Measurements from ENCODE around the gene OSTC. TPM values are rescaled to one million over a fixed set of nuclear protein-coding genes. Genes with fewer than 3 reads are reported as not detected.

OSTC gene
- 57.2 TPM for total RNA-seq

DNA sequence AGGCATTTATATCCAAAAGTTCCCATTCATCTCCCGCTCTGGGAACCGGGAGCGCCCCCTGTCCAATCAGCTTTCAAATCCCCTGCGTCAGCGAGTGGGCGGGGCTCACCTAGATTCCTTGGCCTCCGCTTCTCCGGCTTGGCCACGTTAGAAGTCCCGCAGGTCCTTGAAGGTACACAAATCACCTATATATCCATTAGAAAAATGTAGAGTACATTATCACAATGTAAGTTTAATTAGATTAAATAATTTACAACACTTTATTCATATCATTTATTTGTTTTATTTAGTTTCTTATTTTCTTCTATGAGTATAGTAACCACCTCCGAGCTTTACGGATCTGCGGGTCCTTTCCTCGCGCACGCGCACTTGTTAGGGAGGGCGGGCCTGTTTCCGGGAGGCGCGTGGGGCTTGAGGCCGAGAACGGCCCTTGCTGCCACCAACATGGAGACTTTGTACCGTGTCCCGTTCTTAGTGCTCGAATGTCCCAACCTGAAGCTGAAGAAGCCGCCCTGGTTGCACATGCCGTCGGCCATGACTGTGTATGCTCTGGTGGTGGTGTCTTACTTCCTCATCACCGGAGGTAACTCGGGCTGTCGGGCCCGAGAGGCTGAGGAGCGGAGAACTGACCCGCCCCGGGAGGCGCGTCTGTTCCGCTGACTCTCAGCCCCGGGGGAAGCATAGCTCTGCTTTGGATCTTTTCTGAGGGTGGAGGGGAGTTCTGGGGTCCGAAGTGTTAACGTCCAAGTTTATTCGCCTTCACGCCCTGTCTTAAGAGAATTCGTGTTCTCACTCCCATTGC is at the start of gene OSTC:
Gene OSTC, plus strand, starts transcription at position 388 of the 802 bp plus-strand sequence. Its CDS starts 57 bp downstream, at position 445.
- DNase-seq = peak; percentile 84

DNA sequence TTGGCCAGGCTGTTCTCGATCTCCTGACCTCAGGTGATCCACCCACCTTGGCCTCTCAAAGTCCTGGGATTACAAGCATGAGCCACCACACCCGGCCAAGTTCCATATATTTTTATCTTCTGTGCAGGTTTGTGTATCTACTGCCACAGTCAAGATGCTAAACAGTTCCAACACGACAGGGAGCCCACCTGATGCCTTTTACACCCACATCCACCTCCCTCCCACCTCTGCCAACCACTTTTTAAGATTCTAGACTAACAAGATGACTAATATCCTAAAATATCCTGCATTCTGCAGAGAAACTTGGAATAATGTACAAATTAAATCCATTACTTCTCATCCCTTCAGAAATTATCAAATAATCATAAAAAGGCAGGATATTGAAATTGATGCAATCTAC is 49.3 kb upstream of the OSTC start:
- DNase-seq = no peak

DNA sequence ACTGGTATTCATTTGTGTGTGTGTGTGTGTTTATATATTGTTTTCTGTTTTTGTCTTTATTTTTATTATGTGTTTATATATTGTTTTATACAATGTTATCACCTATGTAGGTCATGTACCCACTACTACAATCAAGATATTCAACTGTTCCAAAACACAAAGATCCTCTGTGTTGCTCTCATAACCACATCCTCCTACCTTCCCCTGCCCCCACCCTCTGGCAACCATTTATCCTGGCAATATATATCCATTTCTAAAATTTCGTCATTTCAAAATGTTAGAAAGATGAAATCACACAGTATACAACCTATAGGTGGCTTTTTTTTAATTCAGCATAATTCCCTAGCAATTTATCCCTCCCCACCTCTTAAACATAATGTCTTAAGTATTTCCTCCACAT is 48.9 kb upstream of the OSTC start:
- no peak for DNase-seq

DNA sequence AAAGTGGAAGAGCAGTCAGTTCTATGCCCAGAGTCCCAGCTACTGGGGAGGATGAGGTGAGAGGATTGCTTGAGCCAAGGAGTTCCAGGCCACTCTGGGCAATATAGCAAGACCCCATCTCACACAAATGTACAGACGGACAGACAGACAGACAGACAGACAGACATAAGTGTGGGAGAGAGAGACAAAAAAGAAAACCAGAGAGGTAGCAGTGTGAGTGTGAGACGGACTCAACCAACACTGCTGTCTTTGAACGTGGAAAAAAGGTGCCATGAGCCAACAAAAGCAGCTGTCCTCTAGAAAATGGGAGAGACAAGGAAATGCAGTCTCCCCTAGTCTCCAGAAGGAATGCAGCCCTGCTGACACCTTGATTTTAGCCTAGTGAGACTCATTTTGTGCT is 48.2 kb upstream of the OSTC start:
- no peak for DNase-seq

DNA sequence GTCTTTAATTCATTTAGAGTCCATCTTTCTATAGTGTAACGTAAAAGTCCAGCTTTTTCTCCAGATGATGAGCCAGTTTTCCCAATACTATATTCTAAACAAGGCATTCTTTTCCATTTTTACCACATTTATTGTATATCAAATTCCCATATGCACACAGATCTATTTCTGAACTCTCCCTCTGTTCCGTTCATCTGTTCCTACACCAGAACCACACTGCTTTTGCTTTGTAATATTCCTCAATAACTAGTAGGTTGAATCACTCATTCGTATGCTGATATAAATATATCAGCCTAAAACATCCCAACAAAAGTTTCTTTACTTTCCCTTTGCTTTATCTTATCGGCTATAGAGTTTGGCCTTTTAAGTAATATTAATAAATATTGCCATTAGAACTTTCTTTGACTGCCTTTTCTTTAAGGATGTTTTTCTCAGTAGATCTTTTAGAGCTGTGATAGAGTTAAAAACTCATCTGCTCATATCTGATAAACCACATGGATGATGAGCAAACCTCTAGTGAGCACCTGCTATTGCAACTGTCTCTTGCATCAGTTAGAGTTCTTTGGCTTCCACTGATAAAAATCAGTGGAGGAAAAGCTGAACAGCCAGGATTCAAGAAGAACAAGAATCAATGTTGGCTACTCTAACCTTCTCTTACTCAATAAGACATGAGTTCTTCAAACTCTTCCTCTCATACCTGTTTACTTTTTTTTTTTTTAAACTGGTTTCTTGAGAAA is 43.2 kb upstream of the OSTC start:
- no peak for DNase-seq

DNA sequence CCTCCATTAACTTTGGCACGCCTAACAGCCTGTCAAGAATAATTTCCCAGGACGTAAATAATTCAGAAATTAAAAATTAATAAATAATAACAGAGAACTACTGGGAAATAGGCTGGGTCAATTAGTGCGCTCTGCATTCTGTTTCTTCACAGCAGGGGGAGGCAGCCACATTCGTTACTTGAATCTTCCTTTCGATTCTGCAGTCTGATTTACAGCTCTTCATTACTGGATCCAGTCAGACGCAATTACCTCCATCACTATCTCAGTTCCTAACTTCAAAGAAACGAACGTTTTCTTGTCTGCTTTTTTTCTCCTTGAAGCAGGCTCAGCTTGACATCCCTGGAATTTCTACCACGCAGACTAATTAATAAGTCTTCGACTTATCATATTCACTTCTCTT is 39.0 kb upstream of the OSTC start:
- DNase-seq = no peak

DNA sequence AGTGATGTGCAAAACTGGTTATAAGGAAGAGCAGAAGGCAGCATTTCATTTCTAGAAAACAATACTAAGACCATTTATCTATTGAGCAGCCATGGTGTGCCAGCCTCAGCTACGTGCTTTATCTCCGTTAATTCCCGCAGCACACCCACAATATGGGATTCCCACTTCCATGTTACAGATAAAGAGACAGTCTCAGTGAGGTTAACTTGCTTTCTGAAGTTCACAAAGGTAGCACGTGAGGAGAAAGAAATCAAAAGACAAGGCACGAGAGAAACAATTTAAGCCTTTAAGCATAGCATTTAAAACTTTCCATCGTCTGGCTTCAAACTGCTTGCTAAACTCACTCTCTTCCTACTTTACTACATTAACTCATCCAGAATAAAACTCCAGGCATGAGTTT is 38.0 kb upstream of the OSTC start:
- no peak for DNase-seq

DNA sequence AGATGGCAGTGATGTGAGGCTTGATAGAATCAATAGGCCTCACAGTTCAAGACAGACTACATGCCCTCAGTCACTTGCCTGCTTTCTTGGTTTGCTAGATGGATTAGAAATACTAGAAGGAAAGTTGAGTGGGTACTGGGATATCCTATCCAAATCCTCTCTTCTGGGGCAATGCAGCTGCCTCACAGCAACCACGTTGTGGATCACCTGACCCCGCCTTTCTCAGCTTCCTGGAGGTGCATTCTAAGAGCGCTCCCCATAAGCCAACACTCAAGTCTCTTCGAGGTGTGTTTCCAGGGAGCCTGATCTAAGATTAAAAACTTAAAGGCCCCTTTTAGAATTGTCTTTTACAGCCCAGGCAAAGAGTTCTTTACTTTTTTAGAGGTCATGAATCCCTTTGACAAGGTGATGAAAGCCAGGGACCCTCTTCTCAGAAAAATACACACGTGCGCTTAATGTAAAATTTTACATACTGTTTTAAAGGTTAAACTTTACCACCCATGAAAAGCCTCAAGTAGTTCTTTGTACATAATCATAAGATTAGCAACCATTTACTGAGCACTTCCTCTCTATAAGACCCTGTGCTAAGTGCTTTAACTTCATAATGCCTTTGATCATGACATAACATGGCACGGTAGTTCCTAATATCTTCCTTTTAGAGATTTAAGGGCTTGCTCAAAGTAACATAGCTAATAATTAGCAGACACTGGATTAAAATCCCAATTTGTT is 30.9 kb upstream of the OSTC start:
- no peak for DNase-seq

DNA sequence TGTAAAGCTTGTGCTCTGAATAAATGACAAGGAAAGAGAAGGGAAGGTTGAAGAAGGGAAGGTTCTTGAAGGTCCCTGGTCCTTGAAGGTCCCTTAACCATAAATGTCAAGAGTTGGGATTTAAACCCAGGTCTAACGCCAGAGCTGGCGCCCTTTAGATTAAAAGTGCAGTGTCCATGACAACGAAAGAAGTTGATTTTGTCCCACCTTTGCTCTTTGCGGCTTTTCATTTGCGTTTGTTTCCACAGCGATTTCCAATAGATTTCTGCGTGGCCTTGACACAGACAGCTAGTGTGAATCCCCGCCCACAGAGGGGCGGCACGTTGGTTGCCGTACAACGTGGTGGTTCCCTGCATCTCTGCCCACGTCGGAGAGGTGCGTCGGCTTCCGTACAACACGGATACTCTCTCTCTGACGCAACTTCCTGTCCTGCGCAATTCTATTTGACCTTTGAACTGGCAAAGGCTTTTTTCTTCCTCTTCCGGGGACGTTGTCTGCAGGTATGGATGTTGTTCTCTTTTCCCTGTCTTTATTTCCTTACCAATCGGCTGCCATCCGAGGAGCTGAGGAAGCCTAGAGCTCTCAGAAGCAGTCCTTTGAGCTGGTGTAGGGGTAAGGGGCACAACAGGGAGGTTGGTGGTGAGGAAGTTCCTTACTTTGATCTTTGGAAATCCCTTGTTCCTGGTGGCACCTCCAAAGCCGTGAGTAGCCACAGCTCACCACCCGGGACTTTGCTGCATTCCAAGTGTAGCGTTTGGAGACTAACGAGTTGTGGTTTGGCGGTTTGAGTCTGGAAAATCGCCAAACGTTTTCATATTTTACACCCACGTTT is 30.1 kb upstream of the OSTC start, which contains the start of gene RPL34:
Gene RPL34, plus strand, starts transcription at position 476 of the 832 bp plus-strand sequence. CDS start 1,384 bp downstream, outside the sequence.
- DNase-seq = peak; percentile 93

DNA sequence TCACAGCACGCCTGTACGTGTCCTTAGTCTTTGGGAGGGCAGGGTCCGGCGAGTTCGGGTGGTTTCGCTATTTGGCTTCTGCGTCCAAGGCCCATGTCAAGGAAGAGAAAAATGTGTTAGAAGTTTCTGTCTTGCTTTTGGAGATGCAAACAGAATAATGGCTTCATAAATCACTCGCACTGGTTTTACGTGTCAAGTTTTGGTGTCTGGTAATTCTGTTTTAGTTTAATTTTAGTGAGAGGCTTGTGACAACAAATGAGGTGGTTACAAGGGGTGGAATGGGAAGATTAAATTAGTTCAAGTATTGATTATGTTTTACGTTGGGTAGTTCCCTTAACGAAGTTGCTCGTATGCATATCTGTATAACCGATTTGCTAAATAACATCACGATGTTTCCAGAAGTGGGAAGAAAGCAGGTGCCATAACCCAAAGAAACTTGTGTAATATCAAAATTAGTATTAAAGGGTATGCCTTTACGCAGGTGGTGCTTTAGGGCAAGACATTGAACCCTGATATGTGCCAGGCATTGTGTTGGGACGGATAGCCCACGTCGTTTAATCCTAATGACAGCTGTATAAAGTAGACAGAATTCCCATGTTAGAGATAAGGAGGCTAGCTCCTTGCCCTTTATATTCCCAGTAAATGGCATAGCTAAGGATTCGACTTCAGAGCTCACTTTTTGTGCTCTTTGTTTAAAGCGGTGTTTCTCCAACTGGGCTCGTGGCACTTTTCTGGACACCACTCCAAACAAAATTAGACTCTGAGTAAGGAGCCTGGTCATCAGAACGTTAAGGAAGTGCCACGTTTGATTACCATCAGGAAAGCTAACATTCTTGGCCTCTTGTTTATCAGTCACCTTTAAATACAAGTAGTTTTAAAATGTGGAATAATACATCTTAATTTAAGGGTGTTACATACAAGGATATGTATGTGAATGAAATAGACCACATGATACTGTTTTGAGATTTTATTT is 29.2 kb upstream of the OSTC start:
- no peak for DNase-seq

DNA sequence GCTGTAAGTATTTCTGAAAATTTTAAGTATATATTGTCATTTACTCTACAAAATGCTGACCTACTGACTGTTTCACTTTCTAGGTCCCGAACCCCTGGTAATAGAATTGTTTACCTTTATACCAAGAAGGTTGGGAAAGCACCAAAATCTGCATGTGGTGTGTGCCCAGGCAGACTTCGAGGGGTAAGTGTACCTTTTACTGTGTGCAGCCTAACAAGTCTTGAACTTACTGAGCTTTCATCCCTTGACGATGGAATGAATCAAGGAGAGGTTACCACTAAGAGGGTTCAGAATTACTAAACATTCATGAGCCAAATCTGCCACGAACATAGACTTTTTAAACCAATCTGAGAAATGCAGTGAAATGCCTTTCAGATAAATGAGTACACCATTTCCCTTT is 28.4 kb upstream of the OSTC start:
- no peak for DNase-seq

DNA sequence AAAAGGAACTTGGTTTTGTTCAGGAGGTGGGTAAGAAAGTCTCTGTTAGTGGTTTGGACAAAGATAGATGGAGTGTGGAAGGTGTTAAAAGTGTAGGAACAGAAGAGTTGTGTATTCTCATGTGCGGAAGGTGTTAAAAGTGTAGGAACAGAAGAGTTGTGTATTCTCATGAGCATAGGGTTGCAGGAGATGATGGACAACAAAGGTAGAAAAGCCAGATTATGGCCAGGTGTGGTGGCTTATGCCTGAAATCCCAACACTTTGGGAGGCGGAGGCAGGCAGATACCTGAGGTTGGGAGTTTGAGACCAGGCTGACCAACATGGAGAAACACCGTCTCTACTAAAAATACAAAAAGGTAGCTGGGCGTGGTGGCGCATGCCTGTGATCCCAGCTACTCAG is 27.6 kb upstream of the OSTC start:
- no peak for DNase-seq

DNA sequence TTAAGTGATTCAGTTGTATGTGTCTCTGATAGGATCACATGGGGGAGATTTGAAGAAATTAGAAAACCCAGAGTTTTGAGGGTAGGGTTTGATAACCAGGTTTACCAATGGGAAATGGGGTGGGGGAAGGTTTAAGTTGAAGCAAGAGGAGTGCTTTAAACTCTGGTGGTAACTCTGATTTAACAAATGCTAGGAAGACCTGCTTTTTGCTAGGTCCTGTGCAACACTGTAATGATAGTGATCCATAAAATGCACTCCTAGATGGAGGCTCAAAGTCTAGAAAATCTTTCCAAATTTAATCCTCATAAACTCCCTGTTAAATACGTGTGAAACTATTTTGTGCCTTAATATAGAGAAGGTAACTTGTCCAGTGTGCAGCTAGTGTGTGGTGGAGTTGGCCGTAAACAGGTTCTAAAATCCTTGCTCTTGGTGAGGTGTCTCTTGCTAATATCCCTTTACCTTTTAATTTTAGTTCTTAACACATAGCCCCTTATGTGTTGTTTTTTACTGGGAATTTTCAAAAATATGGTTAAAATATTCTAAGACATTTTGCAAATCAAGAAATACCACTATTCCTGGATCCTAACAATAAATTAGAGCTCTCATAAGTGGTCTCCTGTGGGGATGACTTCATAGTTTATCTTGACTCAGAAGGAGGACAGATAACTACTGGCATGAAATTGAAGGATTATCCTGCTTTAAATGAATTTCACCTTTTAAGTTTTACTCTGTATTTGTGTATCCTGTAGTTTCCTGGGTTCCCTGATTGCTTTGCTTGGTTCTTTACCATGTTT is 25.9 kb upstream of the OSTC start:
- DNase-seq = no peak

DNA sequence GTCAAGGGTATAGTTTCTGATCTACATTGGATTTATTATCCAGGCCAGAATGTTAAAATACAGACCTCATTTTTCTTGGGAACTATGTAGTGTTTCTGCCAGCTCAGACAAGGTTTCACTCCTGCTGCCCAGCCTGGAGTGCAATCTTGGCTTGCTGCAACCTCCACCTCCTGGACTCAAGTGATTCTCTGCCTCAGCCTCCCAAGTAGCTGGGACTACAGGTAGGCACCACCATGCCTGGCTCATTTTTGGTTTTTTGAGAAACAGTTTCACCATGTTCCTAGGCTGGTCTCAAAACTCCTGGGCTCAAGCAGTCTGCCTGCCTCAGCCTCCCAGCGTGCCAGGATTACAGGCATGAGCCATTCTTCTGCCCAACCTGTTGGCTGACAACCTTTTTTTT is 24.3 kb upstream of the OSTC start:
- DNase-seq = no peak

DNA sequence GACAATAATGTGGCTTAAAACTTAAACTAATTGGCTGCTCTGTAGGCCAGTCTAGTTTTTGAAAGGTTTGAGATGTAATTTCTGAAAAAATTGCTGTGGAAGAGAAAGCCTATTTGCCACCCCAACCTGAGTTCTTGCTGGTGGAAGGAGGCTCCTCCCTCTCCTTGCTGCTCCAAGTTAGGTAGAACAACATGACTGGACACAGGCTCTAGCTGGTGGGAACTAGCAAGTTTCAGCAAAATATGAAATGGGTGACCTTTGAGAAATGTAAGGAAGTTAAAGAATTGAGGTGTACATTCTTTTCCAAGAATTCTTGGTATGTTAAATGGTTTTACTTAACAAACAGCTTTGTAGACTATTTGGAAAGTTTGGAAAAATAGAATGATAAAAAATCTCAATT is 22.0 kb upstream of the OSTC start:
- DNase-seq = no peak

DNA sequence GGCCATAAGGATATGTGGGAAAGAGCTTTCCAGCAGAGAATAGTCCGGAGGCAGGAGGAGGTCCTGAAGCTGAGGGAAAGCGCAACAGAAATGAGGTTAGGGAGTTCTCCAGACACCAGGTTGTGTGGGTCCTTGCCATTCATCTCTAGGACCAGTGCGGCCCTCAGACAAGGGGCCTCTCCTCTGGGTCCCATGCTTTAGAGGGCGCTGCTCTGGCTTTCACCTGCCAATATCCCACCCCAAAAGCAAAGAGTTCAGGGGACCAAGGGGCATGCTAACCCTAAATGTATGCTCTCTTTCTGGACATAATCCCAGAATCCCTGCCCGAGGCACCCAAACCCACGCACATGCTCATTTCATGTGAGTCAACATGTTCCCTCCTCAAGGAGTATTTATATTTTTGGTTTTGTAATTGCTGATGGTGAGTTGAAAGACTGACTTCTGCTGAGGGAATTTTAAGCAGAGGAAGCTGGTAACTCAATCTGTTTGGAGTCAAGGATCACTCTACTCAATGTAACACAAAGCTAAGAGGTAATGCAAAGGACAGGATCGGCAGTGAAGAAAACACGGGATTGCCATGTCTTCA is 15.2 kb upstream of the OSTC start:
- DNase-seq = no peak

DNA sequence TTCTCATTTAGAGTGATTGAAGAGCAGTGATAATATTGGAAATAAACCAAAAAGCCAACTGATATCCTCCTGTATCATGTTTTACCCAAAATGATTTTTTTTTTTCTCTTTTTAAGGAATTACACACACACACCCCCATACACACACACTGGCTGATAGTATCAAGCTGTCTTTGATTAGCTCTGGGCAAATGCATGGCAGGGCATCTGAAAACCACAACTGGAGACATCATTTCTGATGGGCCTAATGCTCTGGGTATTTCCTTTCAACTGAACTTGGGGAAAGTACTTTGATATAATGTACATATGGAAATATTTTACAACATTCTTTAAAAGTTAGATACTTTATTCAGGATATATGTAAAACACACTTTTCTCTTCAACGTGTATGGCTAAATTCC is 14.2 kb upstream of the OSTC start:
- DNase-seq = no peak

DNA sequence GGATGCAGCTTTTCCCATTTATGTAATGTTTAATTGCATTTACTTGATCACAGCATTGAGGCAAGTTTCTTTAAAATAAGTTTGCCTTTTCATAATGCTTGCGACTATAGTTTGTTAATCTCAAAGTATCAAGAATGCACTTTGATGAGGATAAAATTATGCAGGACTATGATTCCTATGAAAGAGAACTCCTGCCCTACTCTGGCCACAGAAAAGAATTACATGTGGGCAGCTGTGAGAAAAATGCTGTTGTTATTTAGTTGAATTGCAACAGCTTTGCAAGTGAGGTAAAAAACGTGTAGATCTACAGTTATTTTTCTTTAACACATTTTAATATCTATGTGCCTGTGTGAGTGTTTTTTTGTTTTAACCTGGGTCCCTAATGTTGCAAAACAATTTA is 12.5 kb upstream of the OSTC start:
- no peak for DNase-seq

DNA sequence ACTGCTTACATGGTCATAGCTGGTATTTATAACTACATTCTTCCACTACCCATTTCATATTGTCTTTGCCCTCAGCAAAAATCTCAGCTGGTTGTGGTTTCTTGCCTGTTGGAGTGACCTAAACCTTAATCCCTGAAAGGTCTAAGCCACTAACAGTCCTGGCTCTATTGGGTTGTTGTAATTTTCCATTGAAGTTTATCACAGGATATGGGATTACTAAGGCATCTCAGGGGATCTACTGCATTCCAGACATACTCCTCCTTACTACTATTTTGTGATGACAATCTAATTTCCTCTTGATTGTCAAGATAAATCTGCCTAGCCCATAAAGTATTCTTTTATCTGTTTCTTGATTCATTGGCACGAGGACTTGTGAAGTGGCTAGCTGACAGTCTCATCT is 6.2 kb upstream of the OSTC start:
- DNase-seq = no peak

DNA sequence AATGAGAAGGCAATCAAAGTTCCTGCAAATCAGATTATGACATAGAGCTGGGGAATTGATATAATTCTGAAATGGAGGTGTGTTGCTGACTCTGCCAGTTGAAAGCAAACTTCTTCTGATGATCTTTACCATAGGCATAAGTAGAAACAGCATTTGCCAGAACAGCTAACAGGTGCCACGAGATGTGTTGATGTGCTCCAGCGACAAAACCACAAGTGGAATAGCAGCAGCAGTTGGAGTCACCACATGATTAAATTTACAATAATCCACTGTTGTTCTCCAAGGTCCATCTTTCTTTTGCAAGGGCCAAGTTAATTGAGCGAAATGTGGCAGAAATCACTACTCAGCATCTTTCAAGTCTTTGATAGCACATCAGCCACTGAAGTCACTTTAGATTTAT is 3.7 kb upstream of the OSTC start:
- no peak for DNase-seq

All from occipital lobe (tissue), 2 donors.